ENCODE results near the gene MAGI2.

DNA sequence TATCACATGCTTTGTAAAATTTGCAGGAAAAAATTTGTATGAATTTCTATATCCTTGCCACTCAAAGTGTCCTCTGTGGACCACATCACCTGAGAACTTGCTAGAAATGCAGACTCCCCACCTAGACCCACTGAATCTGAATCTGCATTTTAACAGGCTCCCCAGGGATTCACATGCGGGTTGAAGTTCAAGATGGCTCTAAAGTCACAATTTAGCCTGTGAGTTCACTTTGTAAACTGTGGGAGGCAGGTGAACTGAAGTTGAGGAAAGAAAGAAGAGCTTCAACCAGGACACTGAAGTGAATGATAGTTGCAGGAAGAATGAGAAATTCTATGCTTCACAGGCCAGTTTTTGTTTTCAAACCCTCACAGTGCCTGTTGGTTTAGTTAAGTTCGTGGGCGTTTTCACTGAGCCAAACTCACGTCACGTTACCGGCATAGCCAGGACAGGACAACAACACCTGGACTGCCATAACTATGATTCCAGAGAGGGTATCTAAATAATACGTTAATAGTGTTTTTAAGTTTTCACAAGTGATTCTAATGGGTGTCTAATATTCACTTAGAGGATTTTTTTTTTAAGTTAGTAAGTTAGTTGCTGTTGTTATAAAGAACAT, 1414.9 kb downstream of the MAGI2 start:
- no peak for TF ChIP-seq CTCF (conservative IDR thresholded peaks at IDR 0.05; ENCODE audit: low read length)
- TF ChIP-seq EZH2phosphoT487 (IDR thresholded peaks at IDR 0.05; ENCODE audit: borderline replicate concordance), result no peak

All from Loucy (cell line).